WTC11 (cell line): ENCODE results near the gene GALNT9.

Experiments
- ELF4 ChIP-seq: sonication (generic); formaldehyde crosslinking; IDR thresholded peaks from 2 replicates; pipeline ENCODE4 v1.8.1; 2022; ENCODE audit warnings: low read depth, mild to moderate bottlenecking, moderate library complexity, missing genetic modification reagents
- ETV6 ChIP-seq: sonication (generic); formaldehyde crosslinking; IDR thresholded peaks from 2 replicates; pipeline ENCODE4 v1.8.1; 2022; ENCODE audit warnings: mild to moderate bottlenecking, missing genetic modification reagents
- JUN ChIP-seq: sonication (generic); formaldehyde crosslinking; IDR thresholded peaks from 2 replicates; pipeline ENCODE4 v1.8.0; 2023; ENCODE audit warnings: mild to moderate bottlenecking, missing genetic modification reagents
- NR3C1 ChIP-seq: sonication (generic); formaldehyde crosslinking; conservative IDR thresholded peaks from 2 replicates; pipeline ENCODE4 v1.8.1; 2023; ENCODE audit warnings: low read depth, mild to moderate bottlenecking, missing genetic modification reagents

DNA sequence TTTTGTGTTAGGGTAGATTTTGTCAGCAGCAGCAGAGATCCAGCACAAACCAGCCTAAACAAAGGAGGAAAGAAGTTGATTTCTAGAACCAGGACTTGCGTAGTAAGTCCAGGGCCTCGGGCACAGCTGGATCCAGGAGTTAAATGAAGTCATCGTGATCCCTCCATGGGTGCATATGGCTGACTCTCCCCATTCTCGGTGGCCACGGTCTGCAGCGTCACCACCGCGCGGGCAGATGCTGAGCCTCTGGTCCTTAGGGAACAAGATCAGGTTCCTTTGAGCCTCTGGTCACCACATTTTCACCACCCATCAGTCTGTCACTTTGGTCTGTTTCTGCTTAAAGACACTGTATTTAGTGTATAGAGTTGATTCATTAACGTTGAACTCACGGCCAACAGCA lies 14.8 kb upstream of the GALNT9 start:
- no peak for TF ChIP-seq JUN (CRISPR knock-in tag)
- no peak for TF ChIP-seq NR3C1 (CRISPR knock-in tag)
- TF ChIP-seq ETV6, result no peak
- TF ChIP-seq ELF4 (CRISPR knock-in tag), result no peak
